Activated CD8-positive, alpha-beta memory T cell treated with anti-CD3 and anti-CD28 coated beads, Interleukin-2, amount 50 U/mL, for 1 hour (primary cell): ENCODE data around the gene CSMD2.

Source experiments
- DNase-seq: peaks from one replicate; pipeline ENCODE4 v3.0.0-alpha.2; 2020; ENCODE audit errors: extremely low read depth

CSMD2 gene

DNA sequence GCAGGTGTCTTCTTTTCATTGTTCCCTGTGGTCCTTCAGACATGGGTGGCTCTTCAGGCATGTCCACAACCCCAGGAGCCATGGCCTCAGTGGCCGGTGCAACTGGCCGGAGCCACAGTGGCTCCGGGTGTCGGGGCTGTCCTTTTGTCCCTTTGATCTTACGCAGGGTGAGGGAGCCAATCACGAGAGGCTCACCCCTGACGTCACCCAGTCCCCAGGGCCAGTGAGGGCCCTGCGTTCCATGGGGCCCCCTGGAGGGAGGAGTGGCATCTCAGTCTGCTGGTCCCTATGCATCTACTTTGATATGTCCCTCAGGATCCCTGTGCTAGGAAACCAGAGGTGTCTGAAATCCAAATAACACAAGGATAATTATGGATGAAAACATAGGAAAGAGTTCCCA lies 663.3 kb downstream of the CSMD2 start:
- no peak for DNase-seq

DNA sequence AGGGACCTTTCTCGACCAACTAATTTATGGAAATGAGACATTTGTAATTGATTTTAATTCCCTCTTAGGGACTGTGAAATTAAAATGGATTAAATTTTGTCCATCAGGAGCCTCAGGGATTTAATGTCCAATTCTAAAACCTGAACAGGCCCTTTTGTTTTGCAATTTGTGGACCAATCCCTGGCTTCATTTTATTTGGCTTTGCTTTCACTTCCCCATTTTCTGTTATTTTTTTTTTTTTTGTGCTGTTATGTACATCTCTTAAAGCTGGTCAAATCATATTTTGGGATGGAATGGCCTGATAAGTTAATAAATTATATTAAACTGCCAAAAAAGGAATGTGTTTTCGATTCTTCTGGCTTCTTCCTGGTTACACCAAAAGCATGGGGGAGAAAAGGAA lies 663.7 kb downstream of the CSMD2 start:
- no peak for DNase-seq

DNA sequence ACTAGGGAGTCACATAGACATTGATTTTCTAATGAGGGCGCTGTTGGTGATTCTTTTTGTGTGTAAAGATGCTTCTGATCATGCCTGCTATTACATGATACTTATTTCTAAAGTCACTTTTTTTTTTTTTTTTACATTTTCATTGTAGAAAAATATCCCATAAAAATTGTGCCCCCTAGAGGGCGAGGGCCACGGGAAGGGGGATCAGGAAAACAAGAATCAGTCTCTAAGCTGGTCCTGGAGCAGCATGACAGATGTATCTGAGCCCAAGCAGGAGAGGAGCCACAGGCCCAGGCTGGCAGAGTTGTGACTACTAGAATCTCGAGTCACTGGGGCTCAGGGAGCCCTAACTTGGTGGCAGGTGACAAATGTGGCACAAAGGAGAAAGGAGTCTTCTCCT lies 664.5 kb downstream of the CSMD2 start:
- DNase-seq, result no peak

GRCh38 chr1:33497410-33497809 lies 667.6 kb downstream of the CSMD2 start:
- DNase-seq, result no peak

- DNase-seq, result no peak
Measured at GRCh38 chr1:33494929-33495328, 670.1 kb downstream of the CSMD2 start.

DNA sequence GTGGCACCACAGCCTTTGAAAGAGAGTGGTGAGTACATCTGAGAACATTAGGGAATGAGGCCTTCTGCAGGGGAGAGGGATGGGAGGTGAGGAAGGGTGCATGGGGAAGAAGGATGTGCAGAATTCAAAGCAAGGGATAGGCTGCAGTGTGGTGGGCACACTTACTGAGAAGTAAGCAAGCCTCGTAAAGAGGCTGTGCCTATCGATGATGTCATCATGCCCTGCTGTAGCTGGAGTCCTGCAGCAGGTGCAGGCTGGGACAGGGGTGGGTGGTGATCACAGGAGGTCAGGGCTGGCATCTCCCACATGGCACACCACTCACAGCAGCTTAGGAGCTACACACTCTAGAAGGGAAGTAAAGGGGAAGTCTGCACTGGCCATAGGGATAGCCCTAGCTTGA lies 676.4 kb downstream of the CSMD2 start:
- DNase-seq, result no peak

DNA sequence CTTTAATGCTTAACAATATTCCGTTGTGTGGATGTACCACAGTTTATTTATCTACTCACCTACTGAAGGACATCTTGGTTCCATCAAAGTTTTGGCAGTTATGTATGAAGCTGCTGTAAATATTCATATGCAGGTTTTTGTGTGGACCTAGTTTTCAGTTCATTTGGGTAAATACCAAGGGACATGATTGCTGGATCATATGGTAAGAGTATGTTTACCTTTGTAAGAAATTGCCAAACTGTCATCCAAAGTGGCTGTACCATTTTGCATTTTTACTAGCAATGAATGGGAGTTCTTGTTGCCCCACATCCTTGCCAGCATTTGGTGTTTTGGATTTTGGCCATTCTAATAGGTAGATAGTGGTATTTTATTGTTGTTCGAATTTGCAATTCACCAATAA lies 682.6 kb downstream of the CSMD2 start:
- DNase-seq, result no peak

DNA sequence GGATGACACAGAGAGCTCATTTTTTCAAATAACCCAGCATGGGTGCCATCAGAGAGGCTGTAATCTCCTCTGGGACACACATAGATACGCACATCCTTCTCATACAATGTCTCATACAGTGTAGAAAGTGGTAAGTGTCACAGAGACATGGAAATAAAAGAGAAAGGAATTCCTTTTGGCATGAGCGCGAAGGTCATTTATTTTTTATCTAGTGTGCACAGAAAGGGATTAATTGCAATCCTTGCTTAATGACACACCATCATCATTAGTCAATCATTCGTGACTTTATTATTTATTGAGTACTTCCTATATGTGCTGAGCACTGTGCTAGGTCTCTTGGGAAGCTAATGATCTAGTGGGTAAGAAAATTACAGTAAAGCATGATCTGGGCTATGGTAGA lies 687.6 kb downstream of the CSMD2 start:
- no peak for DNase-seq

DNA sequence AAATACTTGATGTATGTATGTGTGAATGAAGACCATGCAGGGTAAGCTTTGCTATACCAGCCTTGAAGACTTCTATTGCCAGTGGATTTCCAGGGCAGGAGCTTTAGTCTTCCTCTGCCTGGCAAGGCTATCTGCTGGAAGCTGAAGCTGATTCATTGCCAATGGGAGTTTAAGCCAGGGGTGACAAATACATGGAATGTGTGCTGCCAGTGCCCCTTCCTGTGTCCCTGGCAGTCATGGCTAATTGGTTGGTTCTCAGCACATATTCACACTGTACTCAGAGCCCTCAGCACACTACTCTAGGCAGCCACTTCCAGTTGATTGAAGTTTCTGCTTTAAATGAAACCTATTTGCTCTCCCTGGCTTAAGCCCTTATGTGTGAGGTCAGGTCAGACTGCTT lies 691.1 kb downstream of the CSMD2 start:
- DNase-seq, result no peak

- peak; percentile 59 for DNase-seq
Measured at GRCh38 chr1:33472269-33472980, 692.6 kb downstream of the CSMD2 start, which contains the start of gene ZSCAN20. Gene ZSCAN20, plus strand, starts transcription at chr1:33472645. Its CDS starts 6,644 bp downstream, at chr1:33479289.

GRCh38 chr1:33471416-33471815 lies 693.6 kb downstream of the CSMD2 start:
- no peak for DNase-seq

DNA sequence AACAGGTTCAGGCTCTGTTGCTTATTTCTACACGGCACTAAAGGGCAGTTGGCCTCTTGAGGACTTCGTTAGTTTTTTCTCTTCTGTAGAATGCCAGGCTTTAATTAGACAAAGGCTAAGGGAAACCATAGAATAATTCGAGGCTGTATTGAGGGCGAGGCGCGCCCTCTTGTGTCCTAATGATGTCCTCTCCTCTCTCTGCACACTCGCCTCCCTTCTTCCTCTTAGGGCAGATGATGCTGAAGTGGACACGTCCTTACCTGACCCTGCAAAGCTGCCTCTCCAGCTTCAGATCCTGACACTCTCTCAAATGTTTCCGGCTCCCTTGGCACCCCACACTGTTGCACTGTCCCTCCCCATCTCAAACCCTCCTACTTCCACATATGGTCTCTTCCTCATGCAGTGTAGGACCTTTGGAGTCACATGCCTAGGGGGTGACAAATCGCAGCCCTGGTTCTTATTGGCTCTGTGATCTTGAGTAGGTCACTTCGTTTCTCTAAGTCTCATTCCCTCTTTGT lies 694.5 kb downstream of the CSMD2 start:
- no peak for DNase-seq

GRCh38 chr1:33469691-33470090 lies 695.3 kb downstream of the CSMD2 start:
- no peak for DNase-seq

- DNase-seq, result no peak
Measured at GRCh38 chr1:33468967-33469366, 696.1 kb downstream of the CSMD2 start.

GRCh38 chr1:33468531-33468930 lies 696.5 kb downstream of the CSMD2 start:
- DNase-seq, result no peak

GRCh38 chr1:33468011-33468410 lies 697.0 kb downstream of the CSMD2 start:
- no peak for DNase-seq

- no peak for DNase-seq
Measured at GRCh38 chr1:33466159-33466558, 698.9 kb downstream of the CSMD2 start.

- no peak for DNase-seq
Measured at GRCh38 chr1:33465316-33465715, 699.7 kb downstream of the CSMD2 start.

GRCh38 chr1:33464552-33464951 lies 700.5 kb downstream of the CSMD2 start:
- no peak for DNase-seq
